HEK293 (cell line): ENCODE measurements around the gene KLHDC9.

ENCODE experiments used
- CTCF ChIP-seq: fragments of 450-650 bp; formaldehyde crosslinking; IDR thresholded peaks from 2 replicates; pipeline ENCODE4 v1.5.1; 2016; ENCODE audit warnings: missing biosample characterization, missing genetic modification characterization
- ZFP41 ChIP-seq: fragments of 450-650 bp; formaldehyde crosslinking; IDR thresholded peaks from 2 replicates; pipeline ENCODE4 v1.5.1; 2016; ENCODE audit warnings: missing biosample characterization, missing genetic modification characterization, borderline replicate concordance
- ZNF558 ChIP-seq: fragments of 450-650 bp; formaldehyde crosslinking; IDR thresholded peaks from 2 replicates; pipeline ENCODE4 v1.5.1; 2016; ENCODE audit warnings: missing biosample characterization, missing genetic modification characterization
- ZSCAN18 ChIP-seq: fragments of 450-650 bp; formaldehyde crosslinking; IDR thresholded peaks from 2 replicates; pipeline ENCODE4 v1.5.1; 2016; ENCODE audit warnings: missing biosample characterization, missing genetic modification characterization

- no peak for TF ChIP-seq CTCF (tag by site-specific recombination)
- no peak for TF ChIP-seq ZFP41 (tag by site-specific recombination)
- TF ChIP-seq ZNF558 (tag by site-specific recombination), result no peak
- no peak for TF ChIP-seq ZSCAN18 (tag by site-specific recombination)
These were observed 31.5 kb upstream of the KLHDC9 start for GRCh38 chr1:161066694-161067093.
